GM18502 (cell line): Measurements from ENCODE around the gene KLRB1.
"Not testable (repeated sequence)": the region's sequence is repeated elsewhere in the genome, so short reads cannot be mapped to it uniquely, and the experiment has no call there.

Experiments
- ATAC-seq: cut with Tn5 transposase; IDR thresholded peaks from one replicate; pipeline ENCODE4 v1.9.1; 2021; ENCODE audit warnings: mild to moderate bottlenecking; ENCODE audit not compliant: unreplicated experiment, poor library complexity

Gene KLRB1

GRCh38 chr12:9545489-9545888 is 62.2 kb downstream of the KLRB1 start:
- ATAC-seq, result not testable (repeated sequence)
